ENCODE results near the gene TREH.
"Not testable (repeated sequence)": the region's sequence is repeated elsewhere in the genome, so short reads cannot be mapped to it uniquely, and the experiment has no call there.

Gene TREH

DNA sequence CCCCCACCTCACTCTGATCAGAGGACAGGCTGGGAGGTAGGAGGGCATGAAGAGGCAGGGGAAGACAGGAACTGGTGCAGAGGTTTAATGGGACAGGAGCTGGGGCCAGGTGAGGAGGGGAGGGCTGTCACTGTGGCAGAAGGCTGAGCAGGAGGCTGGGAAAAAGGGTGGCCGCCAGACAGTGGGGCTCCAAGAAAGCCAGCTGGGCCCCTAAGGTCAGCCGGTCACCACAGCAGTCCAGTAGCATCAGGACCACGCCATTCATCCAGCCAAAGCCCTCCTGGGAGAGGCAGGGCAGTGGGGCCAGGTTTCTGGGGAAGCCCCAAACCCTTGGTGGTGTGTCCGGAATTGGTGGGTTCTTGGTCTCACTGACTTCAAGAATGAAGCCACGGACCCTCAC lies 8.5 kb upstream of the TREH start:
- no peak overlapping the region for H3K27ac ChIP-seq
- no peaks in the 10 kb centered on the region for H3K9me3 ChIP-seq
- H4K20me1 ChIP-seq: peaks cover 12% of the 10 kb centered on the region
- 0 out of 2 replicates have a peak overlapping the region, but pooled peaks have one; percentile 7 for H3K4me2 ChIP-seq
- no peaks in the 10 kb centered on the region for H3K27me3 ChIP-seq
- peaks cover 45% of the 10 kb centered on the region for H3K4me1 ChIP-seq
- no peak for TF ChIP-seq Cebpa-rat (IDR thresholded peaks at IDR 0.05)
- H3K4me3 ChIP-seq: no peak overlapping the region
- H3K9ac ChIP-seq: no peak overlapping the region
- no peaks in the 10 kb centered on the region for H3K36me3 ChIP-seq

- H3K9me3 ChIP-seq: no peaks in the 10 kb centered on the region
- no peak overlapping the region for H3K27ac ChIP-seq
- no peak overlapping the region for H3K9ac ChIP-seq
- H4K20me1 ChIP-seq: no peaks in the 10 kb centered on the region
- H3K27me3 ChIP-seq: no peaks in the 10 kb centered on the region
- H3K4me2 ChIP-seq: no peak overlapping the region
- H3K4me1 ChIP-seq: peaks cover 17% of the 10 kb centered on the region
- no peaks in the 10 kb centered on the region for H3K36me3 ChIP-seq
- TF ChIP-seq Cebpa-rat (IDR thresholded peaks at IDR 0.05): no peak
- no peak overlapping the region for H3K4me3 ChIP-seq
These were observed 4.7 kb upstream of the TREH start for GRCh38 chr11:118684187-118684586.

GRCh38 chr11:118682939-118683338 lies 3.5 kb upstream of the TREH start:
- H3K9me3 ChIP-seq, H3K9ac ChIP-seq, H3K4me3 ChIP-seq: not testable (repeated sequence)

DNA sequence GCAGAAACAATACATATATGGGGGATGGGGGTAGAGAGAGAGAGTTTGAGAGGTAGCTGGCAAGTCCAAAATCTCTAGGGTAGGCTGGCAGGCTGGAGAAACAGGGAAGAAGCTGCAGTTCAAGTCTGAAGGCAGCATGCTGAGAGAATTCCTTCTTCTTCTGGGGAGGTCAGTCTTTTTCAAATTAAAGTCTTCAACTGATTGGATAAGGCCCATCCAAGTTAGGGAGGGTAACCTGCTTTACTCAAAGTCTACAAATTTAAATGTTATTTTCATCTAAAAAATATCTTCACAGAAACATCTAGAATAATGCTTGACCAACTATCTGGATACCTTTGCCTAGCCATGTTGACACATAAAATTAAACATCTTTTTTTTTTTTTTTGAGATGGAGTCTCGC lies 2.9 kb upstream of the TREH start:
- Histone ChIP-seq H3K27me3 (no peaks in the 10 kb centered on the region), H3K4me3 (no peak overlapping the region), H3K9me3 (0 out of 2 replicates have a peak, but pooled peaks cover under 1% of the 10 kb centered on the region), H3K4me2 (no peak overlapping the region), H3K27ac (no peak overlapping the region), H3K9ac (no peak overlapping the region), H4K20me1 (no peaks in the 10 kb centered on the region), H3K4me1 (peaks cover 8% of the 10 kb centered on the region; the same call in 1 of the 2 replicates), H3K36me3 (no peaks in the 10 kb centered on the region)
- TF ChIP-seq Cebpa-rat (IDR thresholded peaks at IDR 0.05): no peak

More at GRCh38 chr11:118682939-118683338, 3.5 kb upstream of the TREH start:
- H3K36me3 ChIP-seq, H3K4me1 ChIP-seq, H4K20me1 ChIP-seq, H3K27me3 ChIP-seq, H3K27ac ChIP-seq, H3K4me2 ChIP-seq: not testable (repeated sequence)

GRCh38 chr11:118678908-118679307 lies 542 bp downstream of the TREH start:
- H3K4me2 ChIP-seq: not testable (repeated sequence)

DNA sequence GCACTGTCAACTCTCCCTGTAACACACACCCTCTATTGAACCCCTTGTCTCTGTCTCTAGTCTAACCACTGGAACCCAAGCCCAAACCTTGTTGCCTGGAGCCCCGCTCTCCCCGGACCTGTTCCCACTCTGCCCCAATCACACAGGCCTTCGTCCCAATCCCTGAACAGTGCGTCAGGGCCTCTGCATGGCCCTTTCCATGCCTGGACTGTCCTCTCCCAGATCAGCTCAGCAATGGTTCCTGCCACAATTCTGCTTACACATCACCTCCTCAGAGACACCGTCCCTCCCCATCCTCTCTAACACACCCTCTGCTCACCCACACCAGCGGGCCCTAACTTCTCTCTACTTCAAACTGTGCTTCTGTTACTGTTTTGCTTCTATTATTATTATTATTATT lies 1.5 kb downstream of the TREH start:
- Histone ChIP-seq H3K4me2 (no peak overlapping the region), H4K20me1 (no peaks in the 10 kb centered on the region), H3K4me1 (peaks cover 8% of the 10 kb centered on the region; the same call in 1 of the 2 replicates), H3K4me3 (no peak overlapping the region), H3K9ac (no peak overlapping the region), H3K27ac (no peak overlapping the region), H3K27me3 (no peaks in the 10 kb centered on the region), H3K36me3 (no peaks in the 10 kb centered on the region), H3K9me3 (peaks cover 14% of the 10 kb centered on the region)
- TF ChIP-seq Cebpa-rat (IDR thresholded peaks at IDR 0.05): no peak

More at GRCh38 chr11:118678908-118679307, 542 bp downstream of the TREH start:
- not testable (repeated sequence) for H4K20me1 ChIP-seq, H3K4me1 ChIP-seq, H3K4me3 ChIP-seq, H3K9ac ChIP-seq, H3K36me3 ChIP-seq, H3K27ac ChIP-seq, H3K27me3 ChIP-seq
- H3K9me3 ChIP-seq: peaks cover 14% of the 10 kb centered on the region

GRCh38 chr11:118674082-118674435 lies 5.4 kb downstream of the TREH start:
- no peak for TF ChIP-seq Cebpa-rat (IDR thresholded peaks at IDR 0.05)
- H3K4me2 ChIP-seq: no peak overlapping the region
- no peaks in the 10 kb centered on the region for H3K4me1 ChIP-seq

DNA sequence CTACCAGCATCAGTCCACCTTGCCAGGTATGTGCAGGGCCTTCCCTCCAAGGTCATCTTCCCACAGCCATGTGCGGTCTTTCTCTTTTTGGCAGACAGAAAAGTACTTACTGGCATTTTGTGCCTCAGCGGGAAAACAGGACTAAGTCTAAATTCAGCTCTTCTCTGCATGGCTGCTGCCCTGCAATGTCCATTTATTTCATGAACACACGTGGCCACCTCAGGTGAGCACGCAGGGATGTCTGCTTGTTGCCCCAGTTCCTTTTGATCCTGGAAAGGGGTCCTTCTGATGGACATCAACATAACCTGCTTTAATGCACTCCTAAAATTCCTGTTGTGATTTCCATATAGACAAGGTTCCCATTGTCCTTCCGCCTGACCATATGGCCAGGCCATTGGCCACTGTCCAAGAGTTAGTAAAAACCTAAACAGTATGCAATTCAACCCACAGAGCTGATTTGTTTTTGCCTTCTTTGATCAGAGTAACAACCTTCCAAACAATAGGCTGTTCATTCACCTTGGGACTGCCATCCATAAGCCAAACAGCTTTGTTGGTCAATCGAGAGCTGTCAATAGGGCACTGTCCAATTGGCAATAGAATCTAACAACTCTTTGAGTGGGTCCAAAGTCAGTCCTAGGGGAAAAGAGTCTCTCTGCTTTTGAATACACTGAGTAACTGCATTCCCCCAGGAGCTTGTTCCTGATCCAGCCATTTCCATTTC lies 5.9 kb downstream of the TREH start:
- Histone ChIP-seq H3K4me1 (no peaks in the 10 kb centered on the region), H3K36me3 (no peaks in the 10 kb centered on the region), H3K4me2 (no peak overlapping the region), H3K9ac (no peak overlapping the region), H3K27me3 (no peaks in the 10 kb centered on the region), H3K9me3 (peaks cover 14% of the 10 kb centered on the region), H3K4me3 (no peak overlapping the region), H4K20me1 (no peaks in the 10 kb centered on the region), H3K27ac (no peak overlapping the region)
- TF ChIP-seq Cebpa-rat (IDR thresholded peaks at IDR 0.05): no peak

More at GRCh38 chr11:118674082-118674435, 5.4 kb downstream of the TREH start:
- H4K20me1 ChIP-seq: no peaks in the 10 kb centered on the region
- H3K9me3 ChIP-seq: peaks cover 14% of the 10 kb centered on the region
- H3K9ac ChIP-seq: no peak overlapping the region
- no peak overlapping the region for H3K27ac ChIP-seq
- no peaks in the 10 kb centered on the region for H3K36me3 ChIP-seq
- H3K27me3 ChIP-seq: no peaks in the 10 kb centered on the region
- H3K4me3 ChIP-seq: no peak overlapping the region

GRCh38 chr11:118672846-118673245 lies 6.6 kb downstream of the TREH start:
- H4K20me1 ChIP-seq: no peaks in the 10 kb centered on the region

DNA sequence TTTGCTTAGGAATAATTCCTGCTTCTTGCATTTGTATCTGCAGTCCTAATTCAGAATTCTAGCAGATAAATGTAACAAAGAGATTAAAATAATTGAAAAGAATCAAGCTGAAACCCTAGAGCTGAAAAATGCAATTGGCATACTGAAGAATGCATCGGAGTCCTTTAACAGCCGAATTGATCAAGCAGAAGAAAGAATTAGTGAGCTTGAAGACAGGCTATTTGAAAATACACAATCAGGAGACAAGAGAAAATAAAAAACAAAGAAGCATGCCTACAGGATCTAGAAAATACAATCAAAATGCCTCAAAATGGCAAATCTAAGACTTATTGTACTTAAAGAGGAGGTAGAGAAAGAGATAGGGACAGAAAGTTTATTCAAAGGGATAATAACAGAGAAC lies 8.2 kb downstream of the TREH start:
- TF ChIP-seq Cebpa-rat (IDR thresholded peaks at IDR 0.05): no peak
- H3K4me2 ChIP-seq: no peak overlapping the region
- H3K9me3 ChIP-seq: peaks cover 9% of the 10 kb centered on the region; the same call in 1 of the 2 replicates
- no peak overlapping the region for H3K27ac ChIP-seq
- H3K4me1 ChIP-seq: no peaks in the 10 kb centered on the region
- no peaks in the 10 kb centered on the region for H4K20me1 ChIP-seq
- no peaks in the 10 kb centered on the region for H3K36me3 ChIP-seq
- H3K9ac ChIP-seq: no peak overlapping the region
- no peak overlapping the region for H3K4me3 ChIP-seq
- H3K27me3 ChIP-seq: no peaks in the 10 kb centered on the region

More at GRCh38 chr11:118672846-118673245, 6.6 kb downstream of the TREH start:
- Histone ChIP-seq H3K9ac (no peak overlapping the region), H3K27me3 (no peaks in the 10 kb centered on the region), H3K4me2 (no peak overlapping the region), H3K9me3 (peaks cover 14% of the 10 kb centered on the region), H3K4me3 (no peak overlapping the region), H3K4me1 (no peaks in the 10 kb centered on the region), H3K36me3 (no peaks in the 10 kb centered on the region), H3K27ac (no peak overlapping the region)
- TF ChIP-seq Cebpa-rat (IDR thresholded peaks at IDR 0.05): no peak

DNA sequence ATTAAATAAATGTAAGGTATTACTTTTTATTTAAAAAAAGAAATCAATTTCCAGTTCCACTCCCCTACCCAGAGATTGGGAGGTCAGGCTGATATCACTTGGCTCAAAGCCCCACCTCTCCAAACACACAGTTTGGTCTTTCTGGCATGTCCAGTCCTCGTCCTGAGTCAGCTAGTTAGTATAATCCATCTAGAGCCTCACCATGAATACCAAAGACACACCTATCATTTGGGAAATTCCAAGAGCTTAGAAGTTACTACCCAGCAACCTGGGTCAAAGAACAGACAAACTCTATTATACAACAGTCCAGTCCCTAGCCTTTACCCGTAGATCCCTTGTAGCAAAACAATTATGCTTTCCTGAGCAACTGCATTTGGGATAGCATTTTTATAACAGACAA lies 9.4 kb downstream of the TREH start:
- no peak for TF ChIP-seq Cebpa-rat (IDR thresholded peaks at IDR 0.05)
- Histone ChIP-seq H4K20me1 (no peaks in the 10 kb centered on the region), H3K4me3 (no peak overlapping the region), H3K4me2 (no peak overlapping the region), H3K4me1 (no peaks in the 10 kb centered on the region), H3K9ac (no peak overlapping the region), H3K27me3 (no peaks in the 10 kb centered on the region), H3K27ac (no peak overlapping the region), H3K36me3 (no peaks in the 10 kb centered on the region), H3K9me3 (no peaks in the 10 kb centered on the region)

Measured in BLaER1 (cell line).